ENCODE measurements around the gene AK1.

The AK1 gene

DNA sequence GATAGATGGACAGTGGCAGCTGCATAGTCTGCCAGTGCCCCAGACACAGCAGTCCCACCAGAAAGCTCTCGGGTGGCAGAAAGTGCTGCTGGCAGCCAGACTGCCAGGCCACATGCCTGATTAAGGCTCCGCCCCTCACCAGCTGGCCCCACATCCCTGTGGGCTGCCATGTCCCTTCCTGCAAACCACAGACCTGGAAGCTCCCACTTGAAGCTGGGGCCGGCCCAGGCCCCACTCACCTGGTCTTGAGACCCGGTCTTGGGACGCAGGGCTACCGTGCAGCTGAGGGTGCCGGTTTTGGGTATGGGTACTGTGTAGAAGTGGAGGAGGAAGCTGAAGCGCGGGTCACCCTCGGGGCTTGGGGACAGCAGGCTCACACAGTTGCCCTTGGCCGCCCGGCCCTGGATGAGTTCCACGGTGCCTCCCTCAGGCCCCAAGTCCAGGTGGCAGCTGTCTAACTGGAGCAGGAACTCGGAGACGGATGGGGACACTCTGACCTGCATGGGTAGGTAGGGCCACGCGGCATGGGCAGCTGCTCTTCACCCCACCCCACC, 59.5 kb downstream of the AK1 start:
- H3K27ac ChIP-seq: no peak overlapping the region
- TF ChIP-seq, protein P1, sequence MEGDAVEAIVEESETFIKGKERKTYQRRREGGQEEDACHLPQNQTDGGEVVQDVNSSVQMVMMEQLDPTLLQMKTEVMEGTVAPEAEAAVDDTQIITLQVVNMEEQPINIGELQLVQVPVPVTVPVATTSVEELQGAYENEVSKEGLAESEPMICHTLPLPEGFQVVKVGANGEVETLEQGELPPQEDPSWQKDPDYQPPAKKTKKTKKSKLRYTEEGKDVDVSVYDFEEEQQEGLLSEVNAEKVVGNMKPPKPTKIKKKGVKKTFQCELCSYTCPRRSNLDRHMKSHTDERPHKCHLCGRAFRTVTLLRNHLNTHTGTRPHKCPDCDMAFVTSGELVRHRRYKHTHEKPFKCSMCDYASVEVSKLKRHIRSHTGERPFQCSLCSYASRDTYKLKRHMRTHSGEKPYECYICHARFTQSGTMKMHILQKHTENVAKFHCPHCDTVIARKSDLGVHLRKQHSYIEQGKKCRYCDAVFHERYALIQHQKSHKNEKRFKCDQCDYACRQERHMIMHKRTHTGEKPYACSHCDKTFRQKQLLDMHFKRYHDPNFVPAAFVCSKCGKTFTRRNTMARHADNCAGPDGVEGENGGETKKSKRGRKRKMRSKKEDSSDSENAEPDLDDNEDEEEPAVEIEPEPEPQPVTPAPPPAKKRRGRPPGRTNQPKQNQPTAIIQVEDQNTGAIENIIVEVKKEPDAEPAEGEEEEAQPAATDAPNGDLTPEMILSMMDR (conservative IDR thresholded peaks at IDR 0.05): no peak

DNA sequence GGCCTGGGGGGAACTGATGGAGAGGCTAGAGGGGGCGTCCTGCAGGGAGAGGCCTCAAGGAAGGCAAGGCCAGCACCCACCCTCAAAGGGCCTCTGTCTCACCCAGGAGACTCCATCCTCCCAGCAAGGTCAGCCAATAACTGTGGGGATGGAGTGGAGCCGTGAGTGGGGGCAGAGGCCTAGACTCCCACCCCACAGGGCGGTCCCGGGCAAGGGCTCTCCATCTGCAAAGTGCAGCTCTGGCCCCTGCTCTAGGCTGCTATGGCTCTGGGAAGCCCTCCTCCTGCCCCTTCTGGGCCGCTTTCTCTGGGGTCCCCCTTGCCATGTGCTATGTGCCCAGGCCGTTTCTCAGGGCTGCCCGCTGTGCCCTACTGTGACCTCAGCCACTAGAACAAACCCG, 60.7 kb downstream of the AK1 start:
- H3K27ac ChIP-seq: no peak overlapping the region
- TF ChIP-seq, protein P1 (conservative IDR thresholded peaks at IDR 0.05): no peak
